CD4-positive, alpha-beta T cell treated with Interleukin-17A for 4 hours (primary cell): ENCODE results near the gene MAGEA2B.
"Not testable (repeated sequence)": the region's sequence is repeated elsewhere in the genome, so short reads cannot be mapped to it uniquely, and the experiment has no call there.

ENCODE experiments used
- DNase-seq: peaks from one replicate; pipeline ENCODE4 v3.0.0-alpha.2; 2020; ENCODE audit warnings: mixed read lengths

Gene MAGEA2B, protein sequence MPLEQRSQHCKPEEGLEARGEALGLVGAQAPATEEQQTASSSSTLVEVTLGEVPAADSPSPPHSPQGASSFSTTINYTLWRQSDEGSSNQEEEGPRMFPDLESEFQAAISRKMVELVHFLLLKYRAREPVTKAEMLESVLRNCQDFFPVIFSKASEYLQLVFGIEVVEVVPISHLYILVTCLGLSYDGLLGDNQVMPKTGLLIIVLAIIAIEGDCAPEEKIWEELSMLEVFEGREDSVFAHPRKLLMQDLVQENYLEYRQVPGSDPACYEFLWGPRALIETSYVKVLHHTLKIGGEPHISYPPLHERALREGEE

DNA sequence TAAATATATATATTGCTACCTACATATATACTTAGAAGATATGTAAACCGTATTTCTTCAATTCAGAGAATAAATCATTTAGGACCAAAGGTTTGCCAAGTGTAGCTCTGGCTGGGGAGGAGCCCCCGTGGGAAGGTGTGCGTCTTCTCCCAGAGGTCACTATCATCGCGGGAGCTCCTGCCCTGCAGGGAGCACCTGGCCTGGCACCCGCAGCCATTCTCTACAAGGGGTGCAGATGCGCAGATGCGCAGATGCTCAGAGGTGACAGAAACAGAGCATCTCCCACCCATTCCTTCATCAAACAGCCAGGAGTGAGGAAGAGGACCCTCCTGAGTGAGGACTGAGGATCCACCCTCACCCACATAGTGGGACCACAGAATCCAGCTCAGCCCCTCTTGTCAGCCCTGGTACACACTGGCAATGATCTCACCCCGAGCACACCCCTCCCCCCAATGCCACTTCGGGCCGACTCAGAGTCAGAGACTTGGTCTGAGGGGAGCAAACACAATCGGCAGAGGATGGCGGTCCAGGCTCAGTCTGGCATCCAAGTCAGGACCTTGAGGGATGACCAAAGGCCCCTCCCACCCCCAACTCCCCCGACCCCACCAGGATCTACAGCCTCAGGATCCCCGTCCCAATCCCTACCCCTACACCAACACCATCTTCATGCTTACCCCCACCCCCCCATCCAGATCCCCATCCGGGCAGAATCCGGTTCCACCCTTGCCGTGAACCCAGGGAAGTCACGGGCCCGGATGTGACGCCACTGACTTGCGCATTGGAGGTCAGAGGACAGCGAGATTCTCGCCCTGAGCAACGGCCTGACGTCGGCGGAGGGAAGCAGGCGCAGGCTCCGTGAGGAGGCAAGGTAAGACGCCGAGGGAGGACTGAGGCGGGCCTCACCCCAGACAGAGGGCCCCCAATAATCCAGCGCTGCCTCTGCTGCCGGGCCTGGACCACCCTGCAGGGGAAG lies at the start of gene MAGEA2B:
TSS of gene MAGEA2B (plus strand) at position 814 of the 973 bp plus-strand sequence. CDS start 2,479 bp downstream, outside the sequence.
- DNase-seq: not testable (repeated sequence)

DNA sequence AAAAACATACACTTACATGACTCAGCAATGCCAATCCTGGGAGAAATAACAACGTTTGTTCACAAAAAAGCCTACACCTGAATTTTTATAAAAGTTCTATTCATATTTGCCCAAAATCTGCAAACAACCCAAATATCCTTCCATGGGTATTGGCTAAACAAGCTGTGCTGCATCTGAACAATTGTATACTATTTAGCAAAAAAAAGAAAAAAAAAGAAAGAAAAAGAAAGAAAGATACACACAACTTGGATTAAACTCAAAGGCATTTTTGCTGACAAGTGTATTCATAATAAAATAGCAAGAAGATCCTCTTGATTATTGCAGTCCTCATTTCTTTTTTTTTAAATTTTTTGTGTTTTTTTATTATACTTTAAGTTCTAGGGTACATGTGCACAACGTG lies 40.3 kb upstream of the MAGEA2B start:
- no peak for DNase-seq

DNA sequence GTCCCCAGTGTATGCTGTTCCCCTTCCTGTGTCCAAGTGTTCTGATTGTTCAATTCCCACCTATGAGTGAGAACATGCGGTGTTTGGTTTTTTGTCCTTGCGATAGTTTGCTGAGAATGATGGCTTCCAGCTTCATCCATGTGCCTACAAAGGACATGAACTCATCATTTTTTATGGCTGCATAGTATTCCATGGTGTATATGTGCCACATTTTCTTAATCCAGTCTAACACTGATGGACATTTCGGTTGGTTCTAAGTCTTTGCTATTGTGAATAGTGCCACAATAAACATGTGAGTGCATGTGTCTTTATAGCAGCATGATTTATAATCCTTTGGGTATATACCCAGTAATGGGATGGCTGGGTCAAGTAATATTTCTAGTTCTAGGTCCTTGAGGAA lies 39.8 kb upstream of the MAGEA2B start:
- not testable (repeated sequence) for DNase-seq

DNA sequence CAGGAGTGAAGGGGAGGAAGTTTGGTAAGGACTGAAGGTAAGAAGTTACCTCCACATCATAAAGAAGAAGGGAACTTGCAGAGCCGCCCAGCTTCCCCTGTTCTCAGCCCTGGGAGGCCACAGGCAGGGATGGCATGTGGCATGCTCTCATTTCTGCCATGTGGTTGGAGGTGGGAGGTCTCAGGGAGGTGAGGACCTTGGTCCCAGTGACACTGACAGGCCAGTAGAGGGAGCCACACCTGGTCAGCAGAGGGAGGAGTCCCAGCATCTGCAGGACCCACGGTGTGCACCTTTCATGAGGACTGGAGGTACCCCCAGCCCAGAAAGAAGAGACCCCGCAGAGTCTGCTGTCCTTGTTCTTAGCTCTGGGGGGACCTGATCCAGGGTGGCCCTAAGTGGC lies 33.4 kb upstream of the MAGEA2B start:
- not testable (repeated sequence) for DNase-seq

DNA sequence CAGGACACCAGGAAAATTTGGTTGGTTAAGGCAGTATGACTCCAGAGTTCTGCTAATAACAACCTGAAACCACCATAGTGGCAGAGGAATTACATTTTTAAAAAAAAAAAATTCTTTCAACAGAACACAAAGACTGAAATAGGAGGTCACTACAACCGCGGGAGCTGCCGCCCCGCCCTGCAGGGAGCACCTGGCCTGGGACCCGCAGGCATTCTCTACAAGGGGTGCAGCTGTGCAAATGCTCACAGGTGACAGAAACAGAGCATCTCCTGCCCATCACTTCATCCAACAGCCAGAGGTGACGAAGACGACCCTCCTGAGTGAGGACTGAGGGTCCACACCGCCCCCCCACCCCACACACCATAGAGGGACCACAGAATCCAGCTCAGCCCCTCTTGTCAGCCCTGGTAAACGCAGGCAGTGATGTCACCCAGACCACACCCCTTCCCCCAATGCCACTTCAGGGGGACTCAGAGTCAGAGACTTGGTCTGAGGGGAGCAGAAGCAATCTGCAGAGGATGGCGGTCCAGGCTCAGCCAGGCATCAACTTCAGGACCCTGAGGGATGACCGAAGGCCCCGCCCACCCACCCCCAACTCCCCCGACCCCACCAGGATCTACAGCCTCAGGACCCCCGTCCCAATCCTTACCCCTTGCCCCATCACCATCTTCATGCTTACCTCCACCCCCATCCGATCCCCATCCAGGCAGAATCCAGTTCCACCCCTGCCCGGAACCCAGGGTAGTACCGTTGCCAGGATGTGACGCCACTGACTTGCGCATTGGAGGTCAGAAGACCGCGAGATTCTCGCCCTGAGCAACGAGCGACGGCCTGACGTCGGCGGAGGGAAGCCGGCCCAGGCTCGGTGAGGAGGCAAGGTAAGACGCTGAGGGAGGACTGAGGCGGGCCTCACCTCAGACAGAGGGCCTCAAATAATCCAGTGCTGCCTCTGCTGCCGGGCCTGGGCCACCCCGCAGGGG lies 16.2 kb upstream of the MAGEA2B start, which contains the start of gene MAGEA3:
TSS of gene MAGEA3 (plus strand) at position 843 of the 980 bp plus-strand sequence. CDS start 2,039 bp downstream, outside the sequence.
- not testable (repeated sequence) for DNase-seq

DNA sequence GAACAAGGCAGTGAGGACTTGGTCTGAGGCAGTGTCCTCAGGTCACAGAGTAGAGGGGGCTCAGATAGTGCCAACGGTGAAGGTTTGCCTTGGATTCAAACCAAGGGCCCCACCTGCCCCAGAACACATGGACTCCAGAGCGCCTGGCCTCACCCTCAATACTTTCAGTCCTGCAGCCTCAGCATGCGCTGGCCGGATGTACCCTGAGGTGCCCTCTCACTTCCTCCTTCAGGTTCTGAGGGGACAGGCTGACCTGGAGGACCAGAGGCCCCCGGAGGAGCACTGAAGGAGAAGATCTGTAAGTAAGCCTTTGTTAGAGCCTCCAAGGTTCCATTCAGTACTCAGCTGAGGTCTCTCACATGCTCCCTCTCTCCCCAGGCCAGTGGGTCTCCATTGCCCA lies 14.0 kb upstream of the MAGEA2B start:
- not testable (repeated sequence) for DNase-seq

DNA sequence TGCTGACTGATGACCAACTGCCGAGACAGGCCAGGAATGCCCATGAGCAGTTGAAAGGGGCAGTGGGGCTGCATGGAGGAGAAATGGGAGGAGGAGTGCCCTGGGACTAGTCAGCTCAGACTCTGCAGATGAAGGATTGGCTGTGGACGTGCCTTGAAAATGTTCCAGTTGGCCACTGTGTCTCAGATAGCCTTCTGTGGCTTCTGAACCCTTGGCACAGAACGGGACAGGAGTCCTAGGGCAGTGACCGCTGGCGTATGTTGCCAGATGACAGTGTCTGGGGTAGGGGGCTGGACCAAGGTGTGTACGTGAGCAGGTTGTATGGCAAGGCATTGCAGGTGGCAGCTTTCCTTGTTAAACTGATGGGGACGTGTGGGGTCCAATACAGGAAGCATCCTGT lies 7.9 kb upstream of the MAGEA2B start:
- DNase-seq: not testable (repeated sequence)

DNA sequence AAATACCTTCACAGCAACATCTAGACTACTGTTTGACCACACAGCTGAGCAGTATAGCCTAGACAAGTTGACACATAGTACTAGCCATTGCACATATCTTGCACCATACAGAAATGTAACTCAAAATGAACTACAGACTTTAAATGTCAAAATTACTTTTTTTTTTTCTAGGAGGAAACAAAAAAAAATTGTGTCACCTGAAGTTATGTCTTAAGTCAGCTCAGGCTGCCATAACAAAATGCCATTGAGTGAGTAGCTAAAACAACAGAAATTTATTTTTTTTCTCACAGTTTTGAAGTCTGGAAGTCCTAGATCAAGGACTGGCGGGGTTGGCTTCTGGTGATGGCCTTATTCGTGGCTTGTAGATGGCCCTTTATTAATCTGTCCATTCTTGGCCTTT lies 5.3 kb upstream of the MAGEA2B start, which contains the start of gene CSAG2:
TSS of gene CSAG2 (minus strand) at position 101 of the 400 bp plus-strand sequence. CDS start 161 bp downstream, outside the sequence.
- DNase-seq: not testable (repeated sequence)

DNA sequence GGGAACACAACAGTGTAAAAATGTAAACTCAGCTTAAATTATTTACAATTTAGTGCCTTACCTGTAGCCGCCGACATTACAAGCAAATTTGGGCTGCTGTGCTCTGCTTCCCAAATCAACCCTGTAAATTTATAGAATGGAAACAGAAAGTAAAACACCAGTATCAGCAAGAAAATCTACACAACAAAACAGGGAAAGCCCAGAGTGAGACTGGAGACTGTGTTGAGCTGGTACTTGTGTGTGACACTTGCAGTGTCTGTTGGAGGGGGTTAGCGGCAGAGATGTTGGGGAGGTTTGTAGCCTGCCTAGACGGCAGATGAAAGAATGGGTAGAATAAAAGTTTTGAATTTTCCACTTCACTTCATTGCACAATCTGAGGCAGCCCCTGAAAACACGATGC lies 1.2 kb upstream of the MAGEA2B start:
- DNase-seq: not testable (repeated sequence)

DNA sequence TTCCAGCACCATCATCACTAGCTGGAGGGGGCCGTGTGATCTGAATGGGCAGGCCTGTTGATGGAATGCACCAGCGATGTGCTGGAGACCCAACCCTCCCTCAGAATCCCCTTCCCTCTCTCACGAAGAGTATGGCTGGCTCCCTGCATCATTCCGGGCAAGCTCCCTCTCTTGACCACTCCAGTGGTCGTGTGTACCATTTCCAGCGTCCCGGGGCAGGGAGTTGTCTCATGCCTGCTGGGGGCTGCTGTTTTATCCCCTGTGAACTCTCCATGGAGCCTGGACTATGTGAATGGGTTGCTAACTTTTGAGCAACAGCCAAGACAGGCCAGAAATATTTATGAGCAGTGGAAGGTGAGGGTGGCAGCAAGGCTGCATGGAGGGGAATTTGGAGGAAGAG lies 11.0 kb downstream of the MAGEA2B start:
- no peak for DNase-seq

DNA sequence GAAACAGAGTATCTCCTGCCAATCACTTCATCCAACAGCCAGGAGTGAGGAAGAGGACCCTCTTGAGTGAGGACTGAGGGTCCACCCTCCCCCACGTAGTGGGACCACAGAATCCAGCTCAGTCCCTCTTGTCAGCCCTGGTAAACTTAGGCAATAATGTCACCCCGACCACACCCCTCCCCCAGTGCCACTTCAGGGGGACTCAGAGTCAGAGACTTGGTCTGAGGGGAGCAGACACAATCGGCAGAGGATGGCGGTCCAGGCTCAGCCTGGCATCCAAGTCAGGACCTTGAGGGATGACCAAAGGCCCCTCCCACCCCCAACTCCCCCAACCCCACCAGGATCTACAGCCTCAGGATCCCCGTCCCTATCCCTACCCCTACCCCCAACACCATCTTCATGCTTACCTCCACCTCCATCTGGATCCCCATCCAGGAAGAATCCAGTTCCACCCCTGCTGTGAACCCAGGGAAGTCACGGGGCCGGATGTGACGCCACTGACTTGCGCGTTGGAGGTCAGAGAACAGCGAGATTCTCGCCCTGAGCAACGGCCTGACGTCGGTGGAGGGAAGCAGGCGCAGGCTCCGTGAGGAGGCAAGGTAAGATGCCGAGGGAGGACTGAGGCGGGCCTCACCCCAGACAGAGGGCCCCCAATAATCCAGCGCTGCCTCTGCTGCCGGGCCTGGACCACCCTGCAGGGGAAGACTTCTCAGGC lies 19.0 kb downstream of the MAGEA2B start, which contains the start of the genes CSAG1 and MAGEA12:
TSS of gene CSAG1 (minus strand) at position 461 of the 715 bp plus-strand sequence. CDS start 1,261 bp downstream, outside the sequence.
TSS of gene MAGEA12 (plus strand) at position 497 of the 715 bp plus-strand sequence. CDS start 2,405 bp downstream, outside the sequence.
- no peak for DNase-seq

DNA sequence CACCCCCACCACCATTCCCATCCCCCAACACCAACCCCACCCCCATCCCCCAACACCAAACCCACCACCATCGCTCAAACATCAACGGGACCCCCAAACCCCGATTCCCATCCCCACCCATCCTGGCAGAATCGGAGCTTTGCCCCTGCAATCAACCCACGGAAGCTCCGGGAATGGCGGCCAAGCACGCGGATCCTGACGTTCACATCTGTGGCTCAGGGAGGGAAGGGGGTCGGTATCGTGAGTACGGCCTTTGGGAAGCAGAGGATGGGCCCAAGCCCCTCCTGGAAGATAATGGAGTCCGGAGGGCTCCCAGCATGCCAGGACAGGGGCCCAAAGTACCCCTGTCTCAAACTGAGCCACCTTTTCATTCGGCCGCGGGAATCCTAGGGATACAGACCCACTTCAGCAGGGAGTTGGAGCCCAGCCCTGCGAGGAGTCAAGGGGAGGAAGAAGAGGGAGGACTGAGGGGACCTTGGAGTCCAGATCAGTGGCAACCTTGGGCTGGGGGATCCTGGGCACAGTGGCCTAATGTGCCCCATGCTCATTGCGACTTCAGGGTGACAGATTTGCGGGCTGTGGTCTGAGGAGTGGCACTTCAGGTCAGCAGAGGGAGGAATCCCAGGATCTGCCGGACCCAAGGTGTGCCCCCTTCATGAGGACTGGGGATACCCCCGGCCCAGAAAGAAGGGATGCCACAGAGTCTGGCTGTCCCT lies 19.9 kb downstream of the MAGEA2B start:
- not testable (repeated sequence) for DNase-seq

DNA sequence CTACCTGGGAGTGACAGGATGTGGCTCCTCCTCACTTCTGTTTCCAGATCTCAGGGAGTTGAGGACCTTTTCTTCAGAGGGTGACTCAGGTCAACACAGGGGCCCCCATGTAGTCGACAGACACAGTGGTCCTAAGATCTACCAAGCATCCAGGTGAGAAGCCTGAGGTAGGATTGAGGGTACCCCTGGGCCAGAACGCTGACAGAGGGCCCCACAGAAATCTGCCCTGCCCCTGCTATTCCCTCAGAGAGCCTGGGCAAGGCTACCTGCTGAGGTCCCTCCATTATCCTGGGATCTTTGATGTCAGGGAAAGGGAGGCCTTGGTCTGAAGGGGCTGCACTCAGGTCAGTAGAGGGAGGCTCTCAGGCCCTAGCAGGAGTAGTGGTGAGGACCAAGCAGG lies 20.7 kb downstream of the MAGEA2B start:
- DNase-seq: no peak

DNA sequence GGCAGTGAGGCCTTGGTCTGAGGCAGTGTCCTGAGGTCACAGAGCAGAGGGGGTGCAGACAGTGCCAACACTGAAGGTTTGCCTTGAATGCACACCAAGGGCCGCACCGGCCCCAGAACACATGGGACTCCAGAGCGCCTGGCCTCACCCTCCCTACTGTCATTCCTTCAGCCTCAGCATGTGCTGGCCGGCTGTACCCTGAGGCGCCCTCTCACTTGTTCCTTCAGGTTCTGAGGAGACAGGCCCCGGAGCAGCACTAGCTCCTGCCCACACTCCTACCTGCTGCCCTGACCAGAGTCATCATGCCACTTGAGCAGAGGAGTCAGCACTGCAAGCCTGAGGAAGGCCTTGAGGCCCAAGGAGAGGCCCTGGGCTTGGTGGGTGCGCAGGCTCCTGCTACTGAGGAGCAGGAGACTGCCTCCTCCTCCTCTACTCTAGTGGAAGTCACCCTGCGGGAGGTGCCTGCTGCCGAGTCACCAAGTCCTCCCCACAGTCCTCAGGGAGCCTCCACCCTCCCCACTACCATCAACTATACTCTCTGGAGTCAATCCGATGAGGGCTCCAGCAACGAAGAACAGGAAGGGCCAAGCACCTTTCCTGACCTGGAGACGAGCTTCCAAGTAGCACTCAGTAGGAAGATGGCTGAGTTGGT lies 21.6 kb downstream of the MAGEA2B start:
- DNase-seq: no peak

DNA sequence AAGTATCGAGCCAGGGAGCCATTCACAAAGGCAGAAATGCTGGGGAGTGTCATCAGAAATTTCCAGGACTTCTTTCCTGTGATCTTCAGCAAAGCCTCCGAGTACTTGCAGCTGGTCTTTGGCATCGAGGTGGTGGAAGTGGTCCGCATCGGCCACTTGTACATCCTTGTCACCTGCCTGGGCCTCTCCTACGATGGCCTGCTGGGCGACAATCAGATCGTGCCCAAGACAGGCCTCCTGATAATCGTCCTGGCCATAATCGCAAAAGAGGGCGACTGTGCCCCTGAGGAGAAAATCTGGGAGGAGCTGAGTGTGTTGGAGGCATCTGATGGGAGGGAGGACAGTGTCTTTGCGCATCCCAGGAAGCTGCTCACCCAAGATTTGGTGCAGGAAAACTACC lies 22.1 kb downstream of the MAGEA2B start:
- DNase-seq: not testable (repeated sequence)

DNA sequence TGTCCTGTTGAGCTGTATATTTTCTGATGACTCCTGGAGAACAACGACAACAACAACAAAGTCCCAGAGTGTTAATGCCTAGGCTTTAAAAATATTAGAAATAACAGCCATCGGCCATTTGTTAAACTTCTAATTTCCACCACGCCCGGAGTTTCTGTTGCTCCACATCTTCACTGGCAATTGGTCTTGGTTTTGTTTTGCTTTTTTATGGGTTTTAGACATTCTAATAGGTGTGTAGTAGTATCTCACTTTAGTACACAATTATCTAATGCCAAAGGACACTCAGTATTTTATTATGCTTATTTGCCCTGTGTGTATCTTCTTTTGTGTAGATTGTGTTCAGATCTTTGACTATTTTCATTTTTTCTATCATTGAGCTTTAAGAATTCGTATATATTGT lies 24.1 kb downstream of the MAGEA2B start:
- DNase-seq: no peak

DNA sequence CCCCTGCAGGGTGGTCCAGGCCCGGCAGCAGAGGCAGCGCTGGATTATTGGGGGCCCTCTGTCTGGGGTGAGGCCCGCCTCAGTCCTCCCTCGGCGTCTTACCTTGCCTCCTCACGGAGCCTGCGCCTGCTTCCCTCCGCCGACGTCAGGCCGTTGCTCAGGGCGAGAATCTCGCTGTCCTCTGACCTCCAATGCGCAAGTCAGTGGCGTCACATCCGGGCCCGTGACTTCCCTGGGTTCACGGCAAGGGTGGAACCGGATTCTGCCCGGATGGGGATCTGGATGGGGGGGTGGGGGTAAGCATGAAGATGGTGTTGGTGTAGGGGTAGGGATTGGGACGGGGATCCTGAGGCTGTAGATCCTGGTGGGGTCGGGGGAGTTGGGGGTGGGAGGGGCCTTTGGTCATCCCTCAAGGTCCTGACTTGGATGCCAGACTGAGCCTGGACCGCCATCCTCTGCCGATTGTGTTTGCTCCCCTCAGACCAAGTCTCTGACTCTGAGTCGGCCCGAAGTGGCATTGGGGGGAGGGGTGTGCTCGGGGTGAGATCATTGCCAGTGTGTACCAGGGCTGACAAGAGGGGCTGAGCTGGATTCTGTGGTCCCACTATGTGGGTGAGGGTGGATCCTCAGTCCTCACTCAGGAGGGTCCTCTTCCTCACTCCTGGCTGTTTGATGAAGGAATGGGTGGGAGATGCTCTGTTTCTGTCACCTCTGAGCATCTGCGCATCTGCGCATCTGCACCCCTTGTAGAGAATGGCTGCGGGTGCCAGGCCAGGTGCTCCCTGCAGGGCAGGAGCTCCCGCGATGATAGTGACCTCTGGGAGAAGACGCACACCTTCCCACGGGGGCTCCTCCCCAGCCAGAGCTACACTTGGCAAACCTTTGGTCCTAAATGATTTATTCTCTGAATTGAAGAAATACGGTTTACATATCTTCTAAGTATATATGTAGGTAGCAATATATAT lies 39.5 kb downstream of the MAGEA2B start, which contains the start of gene MAGEA2:
TSS of gene MAGEA2 (minus strand) at position 157 of the 965 bp plus-strand sequence. CDS start 2,479 bp downstream, outside the sequence.
- not testable (repeated sequence) for DNase-seq

DNA sequence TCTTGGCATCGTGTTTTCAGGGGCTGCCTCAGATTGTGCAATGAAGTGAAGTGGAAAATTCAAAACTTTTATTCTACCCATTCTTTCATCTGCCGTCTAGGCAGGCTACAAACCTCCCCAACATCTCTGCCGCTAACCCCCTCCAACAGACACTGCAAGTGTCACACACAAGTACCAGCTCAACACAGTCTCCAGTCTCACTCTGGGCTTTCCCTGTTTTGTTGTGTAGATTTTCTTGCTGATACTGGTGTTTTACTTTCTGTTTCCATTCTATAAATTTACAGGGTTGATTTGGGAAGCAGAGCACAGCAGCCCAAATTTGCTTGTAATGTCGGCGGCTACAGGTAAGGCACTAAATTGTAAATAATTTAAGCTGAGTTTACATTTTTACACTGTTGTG lies 40.4 kb downstream of the MAGEA2B start:
- DNase-seq: not testable (repeated sequence)
